ENCODE data around the gene SLC25A18.
"Not testable (repeated sequence)": the region's sequence is repeated elsewhere in the genome, so short reads cannot be mapped to it uniquely, and the experiment has no call there.

Gene SLC25A18

GRCh38 chr22:17562906-17563870, at the start of gene SLC25A18:
Gene SLC25A18, plus strand, starts transcription at chr22:17563498. Its CDS starts 16,447 bp downstream, at chr22:17579945.
- no peak for DNase-seq

- DNase-seq: no peak
Measured at GRCh38 chr22:17513612-17514011, 49.7 kb upstream of the SLC25A18 start.

- DNase-seq: no peak
Measured at GRCh38 chr22:17514084-17514483, 49.2 kb upstream of the SLC25A18 start.

DNA sequence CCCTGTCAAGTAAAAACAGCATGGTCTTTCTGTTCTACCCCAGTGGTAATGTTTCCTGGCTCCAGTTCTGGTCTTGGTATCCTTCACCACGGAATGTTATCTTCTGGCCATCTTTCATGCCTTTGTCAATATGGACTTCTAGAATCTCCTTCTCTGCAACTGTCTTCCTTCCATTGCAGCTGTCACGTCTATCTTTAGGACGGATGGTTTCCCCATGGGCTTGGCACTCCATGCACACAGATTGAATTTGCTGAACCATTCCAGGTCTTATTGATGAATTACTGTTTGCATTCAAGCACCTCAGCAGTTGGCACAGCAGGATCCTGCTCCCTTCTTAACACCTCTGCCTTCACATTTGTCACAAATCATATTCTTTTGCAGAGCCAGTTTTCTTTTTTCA, 44.9 kb upstream of the SLC25A18 start:
- DNase-seq: no peak

DNA sequence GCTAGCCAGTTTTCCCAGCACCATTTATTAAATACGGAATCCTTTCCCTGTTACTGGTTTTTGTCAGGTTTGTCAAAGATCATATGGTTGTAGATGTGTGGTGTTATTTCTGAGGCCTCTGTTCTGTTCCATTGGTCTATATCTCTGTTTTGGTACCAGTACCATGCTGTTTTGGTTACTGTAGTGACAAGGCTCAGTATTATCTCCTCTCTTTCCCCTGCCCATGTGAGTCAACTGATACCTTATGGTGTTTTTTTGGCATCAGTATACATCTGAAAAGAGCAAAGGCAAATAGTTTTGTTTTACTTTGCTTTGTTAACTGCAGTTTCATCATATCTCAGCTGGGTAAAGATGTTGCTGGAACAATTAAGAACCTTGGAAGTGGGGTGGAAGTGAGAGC, 41.3 kb upstream of the SLC25A18 start:
- DNase-seq: not testable (repeated sequence)

- no peak for DNase-seq
Measured at GRCh38 chr22:17523925-17524324, 39.4 kb upstream of the SLC25A18 start.

DNA sequence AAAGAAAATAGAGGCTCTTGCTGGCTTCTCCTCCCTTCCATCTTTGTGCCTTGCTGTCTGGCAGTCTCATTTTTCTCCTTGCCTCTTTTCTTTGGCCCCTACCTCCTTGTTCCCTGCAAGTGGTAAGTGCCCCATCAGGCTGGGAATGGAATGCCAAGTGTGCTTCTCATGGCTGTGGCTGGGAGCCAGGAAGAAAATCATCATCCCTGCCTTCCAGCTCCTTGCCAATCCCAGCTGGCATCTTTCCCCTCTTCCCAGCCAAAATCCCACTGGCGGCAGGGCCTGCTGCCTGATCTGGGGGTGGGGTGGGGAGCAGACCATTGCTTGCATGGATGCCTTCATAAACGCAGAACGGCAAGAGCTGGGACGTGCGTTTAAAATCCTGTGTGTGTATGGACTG, 27.0 kb upstream of the SLC25A18 start:
- no peak for DNase-seq

GRCh38 chr22:17537155-17537554, 26.1 kb upstream of the SLC25A18 start:
- no peak for DNase-seq

DNA sequence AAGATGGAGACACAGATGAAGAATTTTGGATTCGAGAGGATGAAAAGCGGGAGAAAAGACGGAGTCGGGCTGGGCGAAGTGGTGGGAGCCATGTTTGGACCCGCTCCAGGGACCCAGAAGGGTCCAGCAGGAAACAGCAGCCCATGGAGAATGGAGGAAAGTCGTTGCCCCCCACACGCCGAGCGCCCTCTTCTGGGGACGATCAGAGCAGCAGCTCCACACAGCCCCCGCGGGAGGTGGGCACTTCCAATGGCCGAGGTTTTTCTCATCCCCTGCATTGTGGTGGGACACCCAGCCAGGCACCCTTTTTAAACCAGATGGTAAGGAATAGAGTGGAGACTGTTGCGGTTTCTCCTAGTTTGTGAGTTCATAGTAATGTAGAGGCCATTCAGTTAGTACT, 22.8 kb upstream of the SLC25A18 start:
- no peak for DNase-seq

DNA sequence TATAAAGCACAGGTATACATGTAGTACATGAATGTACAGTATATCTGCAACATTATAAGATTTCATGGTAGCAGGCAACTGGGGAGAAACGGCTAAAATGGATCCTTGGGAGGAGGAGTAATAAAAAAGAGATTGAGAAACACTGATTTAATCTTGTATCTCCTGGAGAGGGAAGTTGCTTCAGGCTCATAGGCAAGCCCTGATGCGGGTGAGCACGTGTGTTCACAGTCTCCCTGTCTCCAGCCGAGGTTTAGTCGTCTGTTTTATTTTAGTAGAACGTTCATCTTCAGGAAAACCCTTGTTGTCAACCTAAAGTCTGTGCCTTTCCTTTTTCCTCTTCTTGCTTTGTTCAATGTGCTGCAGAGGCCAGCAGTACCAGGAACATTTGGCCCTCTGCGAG, 21.8 kb upstream of the SLC25A18 start:
- no peak for DNase-seq

DNA sequence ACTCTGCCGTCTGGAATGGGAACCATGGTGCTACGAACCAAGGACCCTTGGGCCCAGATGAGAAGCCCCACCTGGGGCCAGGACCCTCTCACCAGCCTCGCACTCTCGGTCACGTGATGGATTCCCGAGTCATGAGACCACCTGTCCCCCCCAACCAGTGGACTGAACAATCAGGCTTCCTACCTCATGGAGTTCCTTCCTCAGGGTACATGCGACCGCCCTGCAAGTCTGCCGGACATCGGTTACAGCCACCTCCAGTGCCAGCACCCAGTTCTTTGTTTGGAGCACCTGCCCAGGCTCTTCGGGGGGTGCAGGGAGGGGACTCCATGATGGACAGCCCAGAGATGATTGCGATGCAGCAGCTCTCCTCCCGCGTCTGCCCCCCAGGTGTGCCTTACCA, 20.8 kb upstream of the SLC25A18 start:
- no peak for DNase-seq

DNA sequence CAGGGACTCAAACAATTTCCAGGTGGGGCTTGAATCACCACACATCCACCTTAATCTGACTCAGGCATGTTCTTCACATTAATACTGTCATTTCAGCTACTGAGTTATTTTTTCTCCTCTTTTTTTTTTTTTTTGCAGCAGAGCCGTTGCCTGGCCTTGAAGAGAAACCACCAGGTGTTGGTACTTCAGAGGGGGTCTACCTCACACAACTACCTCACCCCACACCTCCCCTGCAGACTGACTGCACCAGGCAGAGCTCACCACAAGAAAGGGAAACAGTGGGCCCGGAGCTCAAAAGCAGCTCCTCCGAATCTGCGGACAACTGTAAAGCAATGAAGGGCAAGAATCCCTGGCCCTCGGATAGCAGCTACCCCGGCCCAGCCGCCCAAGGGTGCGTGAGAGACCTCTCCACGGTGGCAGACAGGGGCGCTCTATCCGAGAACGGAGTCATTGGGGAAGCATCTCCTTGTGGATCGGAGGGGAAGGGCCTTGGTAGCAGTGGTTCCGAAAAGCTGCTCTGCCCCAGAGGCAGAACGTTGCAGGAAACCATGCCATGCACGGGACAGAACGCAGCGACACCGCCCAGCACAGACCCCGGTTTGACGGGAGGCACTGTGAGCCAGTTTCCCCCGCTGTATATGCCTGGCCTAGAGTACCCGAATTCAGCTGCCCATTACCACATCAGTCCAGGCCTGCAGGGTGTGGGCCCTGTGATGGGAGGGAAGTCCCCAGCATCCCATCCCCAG, 15.1 kb upstream of the SLC25A18 start:
- no peak for DNase-seq

DNA sequence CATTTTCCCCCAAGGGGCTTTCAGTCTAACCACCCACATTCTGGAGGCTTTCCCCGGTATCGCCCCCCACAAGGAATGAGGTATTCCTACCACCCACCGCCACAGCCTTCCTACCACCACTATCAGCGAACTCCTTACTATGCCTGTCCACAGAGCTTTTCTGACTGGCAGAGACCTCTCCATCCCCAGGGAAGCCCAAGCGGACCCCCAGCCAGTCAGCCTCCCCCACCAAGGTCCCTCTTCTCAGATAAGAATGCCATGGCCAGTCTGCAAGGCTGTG, 14.6 kb upstream of the SLC25A18 start:
- DNase-seq: no peak

DNA sequence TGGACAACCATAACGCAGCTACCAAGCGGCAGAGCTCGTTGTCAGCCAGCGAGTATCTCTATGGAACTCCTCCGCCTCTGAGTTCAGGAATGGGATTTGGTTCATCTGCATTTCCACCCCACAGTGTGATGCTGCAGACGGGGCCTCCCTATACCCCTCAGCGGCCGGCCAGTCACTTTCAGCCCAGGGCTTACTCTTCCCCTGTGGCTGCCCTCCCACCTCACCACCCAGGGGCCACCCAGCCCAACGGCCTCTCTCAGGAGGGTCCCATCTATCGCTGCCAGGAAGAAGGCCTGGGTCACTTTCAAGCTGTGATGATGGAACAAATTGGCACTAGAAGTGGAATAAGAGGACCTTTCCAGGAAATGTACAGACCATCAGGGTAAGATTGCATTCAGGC, 14.1 kb upstream of the SLC25A18 start:
- no peak for DNase-seq

GRCh38 chr22:17549655-17550054, 13.6 kb upstream of the SLC25A18 start:
- DNase-seq: no peak

GRCh38 chr22:17552737-17553136, 10.6 kb upstream of the SLC25A18 start:
- DNase-seq: no peak

DNA sequence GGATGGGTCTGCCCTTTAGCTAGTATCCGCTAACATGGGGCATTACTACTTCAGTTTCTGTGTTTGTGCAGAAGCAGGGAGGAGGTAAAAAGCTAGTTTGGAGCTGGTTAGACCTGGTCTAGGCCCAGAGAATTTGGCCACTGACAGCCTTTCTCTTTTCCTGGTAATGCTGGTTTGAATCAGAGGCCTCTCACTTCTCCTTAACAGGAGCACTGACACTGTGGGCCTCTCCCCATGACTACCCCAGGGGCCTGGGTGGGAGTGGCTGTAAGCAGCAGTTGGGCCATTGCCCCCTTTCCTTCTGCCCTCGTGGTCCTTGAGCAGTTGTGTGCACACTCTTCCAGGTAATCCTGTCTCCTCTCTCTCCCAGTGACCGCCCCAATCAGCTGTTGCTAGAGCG, 8.5 kb upstream of the SLC25A18 start:
- no peak for DNase-seq

- no peak for DNase-seq
Measured at GRCh38 chr22:17559188-17559587, 4.1 kb upstream of the SLC25A18 start.

GRCh38 chr22:17563936-17564391, 666 bp downstream of the SLC25A18 start:
- no peak for DNase-seq

GRCh38 chr22:17566016-17566687, 2.9 kb downstream of the SLC25A18 start:
- DNase-seq: not testable (repeated sequence)

DNA sequence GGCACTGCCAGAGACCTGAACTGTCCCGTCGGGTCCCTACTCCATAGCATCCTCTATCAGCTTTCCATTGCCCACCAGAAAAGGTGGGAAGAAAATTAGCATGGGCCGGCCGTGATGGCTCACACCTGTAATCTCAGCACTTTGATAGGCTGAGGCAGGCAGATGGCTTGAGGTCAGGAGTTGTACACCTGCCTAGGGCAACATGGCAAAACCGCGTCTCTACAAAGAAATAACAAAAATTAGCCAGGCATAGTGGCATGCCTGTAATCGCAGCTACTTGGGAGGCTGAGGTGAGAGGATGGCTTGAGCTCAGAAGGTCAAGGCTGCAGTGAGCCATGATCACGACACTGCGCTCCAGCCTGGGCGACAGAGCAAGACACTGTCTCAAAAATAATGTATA, 3.5 kb downstream of the SLC25A18 start:
- no peak for DNase-seq

DNA sequence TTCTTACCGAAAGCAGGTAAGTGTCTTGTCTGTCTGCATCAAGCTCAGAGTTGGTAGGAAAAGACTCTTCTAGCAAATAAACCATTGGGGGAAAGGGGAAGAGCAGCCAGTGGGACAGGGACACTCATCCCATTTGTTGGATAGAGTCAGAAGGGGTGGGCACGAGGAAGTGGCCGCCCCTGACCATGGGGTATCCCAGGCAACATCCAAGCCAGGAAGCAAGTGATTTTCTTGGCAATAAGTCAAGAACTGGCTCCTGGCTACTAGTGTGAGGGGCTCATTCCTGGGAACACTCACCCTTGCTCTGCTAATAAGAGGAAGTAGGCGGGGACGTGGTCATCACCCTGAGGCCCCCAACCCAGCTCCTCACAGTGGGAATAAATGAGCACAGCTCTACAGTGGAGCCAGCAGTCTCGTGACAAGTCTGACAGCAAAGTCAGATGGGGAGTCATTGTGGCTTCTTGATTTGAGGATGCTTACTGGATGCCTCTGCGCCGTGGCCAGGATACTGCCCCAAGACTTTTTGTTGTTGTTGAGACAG, 6.7 kb downstream of the SLC25A18 start:
- DNase-seq: peak; percentile 76

Measured in islet precursor cell (in vitro differentiated cells).